Neural cell (in vitro differentiated cells): ENCODE results near the gene TMEM255B. TPM values are rescaled to one million over a fixed set of nuclear protein-coding genes. Genes with fewer than 3 reads are reported as not detected.

Experiments used
- H2AFZ ChIP-seq: fragments of 200-600, 300-800 bp; sonication (generic), shearing (Covaris generic); 2 replicates; pipeline ENCODE4 v1.6.0; 2014; ENCODE audit warnings: low read depth, mild to moderate bottlenecking, antibody characterized with exemption, low read length, moderate library complexity
- H3F3A ChIP-seq: fragments of 200-600 bp; shearing (Covaris generic); 2 replicates; pipeline ENCODE4 v1.6.1; 2016; ENCODE audit warnings: mild to moderate bottlenecking, moderate library complexity, mixed read lengths, antibody characterized with exemption, low read length; ENCODE audit not compliant: insufficient read depth, poor library complexity, severe bottlenecking
- H3K27ac ChIP-seq: fragments of 200-600, 300-800 bp; sonication (generic), shearing (Covaris generic); 2 replicates; pipeline ENCODE4 v1.5.1; 2014; ENCODE audit warnings: mild to moderate bottlenecking, low read length, moderate library complexity
- H3K27me3 ChIP-seq: fragments of 300-800, 200-600 bp; sonication (generic), shearing (Covaris generic); 2 replicates; pipeline ENCODE4 v1.6.0; 2014; ENCODE audit warnings: mild to moderate bottlenecking, low read depth, low read length, moderate library complexity; ENCODE audit not compliant: insufficient read depth
- H3K36me3 ChIP-seq: fragments of 300-800, 200-600 bp; sonication (generic), shearing (Covaris generic); 2 replicates; pipeline ENCODE4 v1.5.1; 2014; ENCODE audit warnings: mild to moderate bottlenecking, antibody characterized with exemption, low read length, moderate library complexity; ENCODE audit not compliant: insufficient read depth
- H3K4me2 ChIP-seq: fragments of 300-800, 200-600 bp; sonication (generic), shearing (Covaris generic); 2 replicates; pipeline ENCODE4 v1.6.0; 2014; ENCODE audit warnings: mild to moderate bottlenecking, low read length
- H3K4me3 ChIP-seq: fragments of 300-800, 200-600 bp; sonication (generic), shearing (Covaris generic); 2 replicates; pipeline ENCODE4 v1.5.1; 2014; ENCODE audit warnings: mild to moderate bottlenecking, low read length, moderate library complexity
- H3K79me2 ChIP-seq: fragments of 200-600 bp; shearing (Covaris generic); replicated peaks from 2 replicates; pipeline ENCODE4 v1.6.0; 2014; ENCODE audit warnings: mild to moderate bottlenecking, low read length, moderate library complexity; ENCODE audit not compliant: insufficient read depth
- H3K9ac ChIP-seq: fragments of 300-800, 200-600 bp; sonication (generic), shearing (Covaris generic); 2 replicates; pipeline ENCODE4 v1.6.1; 2016; ENCODE audit warnings: mild to moderate bottlenecking, low read length, mixed read lengths
- H3K9me2 ChIP-seq: fragments of 200-600 bp; shearing (Covaris generic); 2 replicates; pipeline ENCODE4 v1.6.1; 2016; ENCODE audit warnings: mild to moderate bottlenecking, low read length, mixed read lengths; ENCODE audit not compliant: insufficient read depth
- H3K9me3 ChIP-seq: fragments of 200-600, 300-800 bp; sonication (generic), shearing (Covaris generic); 2 replicates; pipeline ENCODE4 v1.6.1; 2016; ENCODE audit warnings: mild to moderate bottlenecking, mixed run types, low read length, moderate library complexity, mixed read lengths
- H4K20me1 ChIP-seq: fragments of 200-600 bp; shearing (Covaris generic); 2 replicates; pipeline ENCODE4 v1.6.1; 2016; ENCODE audit warnings: mild to moderate bottlenecking, mixed run types; ENCODE audit not compliant: insufficient read depth
- EP300 ChIP-seq: fragments of 450-650 bp; conservative IDR thresholded peaks from 2 replicates; pipeline ENCODE4 v1.6.1; 2014; ENCODE audit warnings: antibody characterized with exemption, mild to moderate bottlenecking, moderate library complexity; ENCODE audit not compliant: poor library complexity, severe bottlenecking
- EZH2 ChIP-seq: fragments of 200-600, 300-800 bp; shearing (Covaris generic), sonication (generic); IDR thresholded peaks from 2 replicates; pipeline ENCODE4 v1.6.1; 2014; ENCODE audit warnings: antibody characterized with exemption, low read length, borderline replicate concordance, mild to moderate bottlenecking; ENCODE audit not compliant: insufficient read depth, poor library complexity, severe bottlenecking
- MXI1 ChIP-seq: fragments of 450-650 bp; conservative IDR thresholded peaks from 2 replicates; pipeline ENCODE4 v1.6.1; 2014; ENCODE audit warnings: antibody characterized with exemption, mild to moderate bottlenecking; ENCODE audit not compliant: poor library complexity, severe bottlenecking
- POLR2AphosphoS5 ChIP-seq: IDR thresholded peaks from 2 replicates; pipeline ENCODE4 v1.6.1; 2012
- RAD21 ChIP-seq: fragments of 450-650 bp; conservative IDR thresholded peaks from 2 replicates; pipeline ENCODE4 v1.6.1; 2014; ENCODE audit warnings: antibody characterized with exemption, mild to moderate bottlenecking, moderate library complexity
- REST ChIP-seq: IDR thresholded peaks from 2 replicates; pipeline ENCODE4 v1.6.1; 2012; ENCODE audit warnings: borderline replicate concordance
- SMC3 ChIP-seq: fragments of 450-650 bp; conservative IDR thresholded peaks from 2 replicates; pipeline ENCODE4 v1.6.1; 2014; ENCODE audit warnings: antibody characterized with exemption, mild to moderate bottlenecking, moderate library complexity; ENCODE audit not compliant: poor library complexity
- TAF1 ChIP-seq: IDR thresholded peaks from 2 replicates; pipeline ENCODE4 v1.6.1; 2012; ENCODE audit warnings: low read depth
- polyA plus RNA-seq: library from polyadenylated mRNA; depleted of rRNA; stranded (reverse); fragments of >200 nt; gene quantifications from 2 replicates; pipeline ENCODE4 v1.2.3, GENCODE V29; 2014
- TF ChIP-seq, protein P1 (sequence below): fragments of 450-650 bp; IDR thresholded peaks from 2 replicates; pipeline ENCODE4 v1.5.1; 2014; ENCODE audit warnings: antibody characterized with exemption, mild to moderate bottlenecking, moderate library complexity; ENCODE audit not compliant: poor library complexity, severe bottlenecking

TMEM255B gene
- polyA plus RNA-seq, 1 donor from 2014 or later = not detected

DNA sequence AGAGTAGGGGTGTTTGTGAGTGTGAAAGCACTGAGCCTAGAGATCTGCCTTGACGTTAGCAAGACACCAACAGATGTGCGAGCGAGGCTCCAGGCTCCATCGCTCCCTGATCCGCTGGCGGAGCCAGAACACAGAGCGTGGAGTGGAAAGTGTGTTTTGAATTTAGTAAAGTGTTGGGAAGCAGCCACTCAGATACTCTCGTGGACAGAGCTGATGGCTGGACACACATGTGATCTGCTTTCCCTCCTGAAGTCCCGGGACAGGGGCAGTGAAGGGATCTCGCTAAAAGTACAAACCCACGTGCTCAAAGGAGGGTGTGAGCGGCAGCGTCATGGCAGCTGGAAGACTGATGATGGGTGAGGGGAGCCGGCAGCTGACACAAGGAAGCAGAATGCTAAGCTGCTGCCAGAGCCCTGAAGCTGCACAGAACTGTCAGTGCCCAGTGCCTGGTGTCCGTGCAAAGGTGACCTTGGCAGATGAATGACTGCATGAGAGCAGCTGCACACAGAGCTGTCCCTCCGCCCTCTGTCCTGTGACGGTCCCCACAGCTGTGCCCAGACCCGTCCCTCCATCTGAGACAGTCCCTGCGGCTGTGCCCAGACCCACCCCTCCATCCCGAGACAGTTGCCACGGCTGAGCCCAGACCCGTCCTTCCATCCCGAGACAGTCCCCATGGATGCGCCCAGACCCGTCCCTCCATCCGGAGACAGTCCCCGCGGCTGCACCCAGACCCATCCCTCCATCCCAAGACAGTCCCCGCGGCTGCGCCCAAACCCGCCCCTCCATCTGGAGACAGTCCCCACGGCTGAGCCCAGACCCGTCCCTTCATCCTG, 29.6 kb upstream of the TMEM255B start:
- Histone ChIP-seq H3K9me3 (no peaks in the 10 kb centered on the region), H3K79me2 (no peaks in the 10 kb centered on the region), H3K4me2 (no peak overlapping the region), H3K36me3 (no peaks in the 10 kb centered on the region), H2AFZ (no peak overlapping the region), H3F3A (no peaks in the 10 kb centered on the region), H3K27ac (no peak overlapping the region), H3K4me3 (no peak overlapping the region), H4K20me1 (no peaks in the 10 kb centered on the region), H3K27me3 (no peaks in the 10 kb centered on the region), H3K9me2 (no peaks in the 10 kb centered on the region), H3K9ac (no peak overlapping the region)
- TF ChIP-seq SMC3 = no peak
- no peak for TF ChIP-seq EP300
- no peak for TF ChIP-seq EZH2
- TF ChIP-seq, protein P1, sequence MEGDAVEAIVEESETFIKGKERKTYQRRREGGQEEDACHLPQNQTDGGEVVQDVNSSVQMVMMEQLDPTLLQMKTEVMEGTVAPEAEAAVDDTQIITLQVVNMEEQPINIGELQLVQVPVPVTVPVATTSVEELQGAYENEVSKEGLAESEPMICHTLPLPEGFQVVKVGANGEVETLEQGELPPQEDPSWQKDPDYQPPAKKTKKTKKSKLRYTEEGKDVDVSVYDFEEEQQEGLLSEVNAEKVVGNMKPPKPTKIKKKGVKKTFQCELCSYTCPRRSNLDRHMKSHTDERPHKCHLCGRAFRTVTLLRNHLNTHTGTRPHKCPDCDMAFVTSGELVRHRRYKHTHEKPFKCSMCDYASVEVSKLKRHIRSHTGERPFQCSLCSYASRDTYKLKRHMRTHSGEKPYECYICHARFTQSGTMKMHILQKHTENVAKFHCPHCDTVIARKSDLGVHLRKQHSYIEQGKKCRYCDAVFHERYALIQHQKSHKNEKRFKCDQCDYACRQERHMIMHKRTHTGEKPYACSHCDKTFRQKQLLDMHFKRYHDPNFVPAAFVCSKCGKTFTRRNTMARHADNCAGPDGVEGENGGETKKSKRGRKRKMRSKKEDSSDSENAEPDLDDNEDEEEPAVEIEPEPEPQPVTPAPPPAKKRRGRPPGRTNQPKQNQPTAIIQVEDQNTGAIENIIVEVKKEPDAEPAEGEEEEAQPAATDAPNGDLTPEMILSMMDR = no peak
- no peak for TF ChIP-seq MXI1
- TF ChIP-seq RAD21 = no peak
- no peak for TF ChIP-seq TAF1
- TF ChIP-seq REST = no peak
- no peak for TF ChIP-seq POLR2AphosphoS5

- H3K27ac ChIP-seq = no peak overlapping the region
Observed at GRCh38 chr13:113730258-113730691, 28.8 kb upstream of the TMEM255B start.

More at GRCh38 chr13:113730258-113730691, 28.8 kb upstream of the TMEM255B start:
- H4K20me1 ChIP-seq = no peaks in the 10 kb centered on the region
- no peaks in the 10 kb centered on the region for H3K36me3 ChIP-seq
- no peaks in the 10 kb centered on the region for H3K9me3 ChIP-seq
- no peaks in the 10 kb centered on the region for H3K9me2 ChIP-seq
- H3K4me2 ChIP-seq = no peak overlapping the region
- no peak overlapping the region for H2AFZ ChIP-seq
- H3K9ac ChIP-seq = no peak overlapping the region
- TF ChIP-seq MXI1 (no peak), EP300 (no peak), TAF1 (no peak)
- H3K27me3 ChIP-seq = no peaks in the 10 kb centered on the region
- no peaks in the 10 kb centered on the region for H3K79me2 ChIP-seq
- no peaks in the 10 kb centered on the region for H3F3A ChIP-seq
- no peak overlapping the region for H3K4me3 ChIP-seq
